ENCODE data around the gene AKAP13.

AKAP13 gene

DNA sequence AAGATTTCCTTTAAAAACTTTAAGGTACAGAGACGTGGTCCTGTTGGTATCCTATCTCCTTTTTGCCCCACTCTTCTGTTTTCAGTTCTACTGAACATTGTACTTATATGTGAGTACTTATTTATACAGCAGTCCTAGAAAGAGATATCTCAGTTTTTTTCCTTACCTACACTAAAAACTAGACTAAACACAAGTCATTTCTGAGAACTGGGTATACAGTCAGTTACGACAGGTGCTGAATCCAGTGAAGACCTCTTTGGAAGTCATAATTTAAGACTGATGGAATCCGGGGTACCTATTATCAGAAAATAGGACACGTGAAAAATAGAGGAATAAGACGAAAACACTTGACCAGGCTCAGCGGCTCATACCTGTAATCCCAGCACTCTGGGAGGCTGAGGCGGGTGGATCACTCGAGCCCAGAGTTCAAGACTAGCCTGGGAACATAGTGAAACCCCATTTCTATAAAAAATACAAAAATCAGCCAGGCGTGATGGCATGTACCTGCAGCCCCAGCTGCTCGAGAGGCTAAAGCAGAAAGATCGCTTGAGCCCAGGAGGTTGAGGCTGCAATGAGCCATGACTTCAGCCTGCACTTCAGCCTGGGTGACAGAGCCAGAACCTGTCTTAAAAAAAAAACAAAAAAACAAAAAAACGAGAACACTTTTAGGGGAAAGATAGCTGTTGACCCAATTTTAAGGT is 338.0 kb downstream of the AKAP13 start:
- no peak for TF ChIP-seq CTCF (IDR thresholded peaks at IDR 0.05; ENCODE audit: control insufficient read depth, insufficient read depth, low read depth, low read length, missing control alignments)
- no peak for DNase-seq (ENCODE audit: low read depth)
- no peak overlapping the region for H3K4me3 ChIP-seq (ENCODE audit: control insufficient read depth, low read depth, low read length)

- DNase-seq (ENCODE audit: low read depth): no peak
- TF ChIP-seq CTCF (IDR thresholded peaks at IDR 0.05; ENCODE audit: control insufficient read depth, insufficient read depth, low read depth, low read length, missing control alignments): no peak
- H3K4me3 ChIP-seq (ENCODE audit: control insufficient read depth, low read depth, low read length): no peak overlapping the region
Measured at GRCh38 chr15:85718981-85719380, 338.6 kb downstream of the AKAP13 start.

- no peak for TF ChIP-seq CTCF (IDR thresholded peaks at IDR 0.05; ENCODE audit: control insufficient read depth, insufficient read depth, low read depth, low read length, missing control alignments)
Measured at GRCh38 chr15:85722374-85723152, 342.2 kb downstream of the AKAP13 start.

DNA sequence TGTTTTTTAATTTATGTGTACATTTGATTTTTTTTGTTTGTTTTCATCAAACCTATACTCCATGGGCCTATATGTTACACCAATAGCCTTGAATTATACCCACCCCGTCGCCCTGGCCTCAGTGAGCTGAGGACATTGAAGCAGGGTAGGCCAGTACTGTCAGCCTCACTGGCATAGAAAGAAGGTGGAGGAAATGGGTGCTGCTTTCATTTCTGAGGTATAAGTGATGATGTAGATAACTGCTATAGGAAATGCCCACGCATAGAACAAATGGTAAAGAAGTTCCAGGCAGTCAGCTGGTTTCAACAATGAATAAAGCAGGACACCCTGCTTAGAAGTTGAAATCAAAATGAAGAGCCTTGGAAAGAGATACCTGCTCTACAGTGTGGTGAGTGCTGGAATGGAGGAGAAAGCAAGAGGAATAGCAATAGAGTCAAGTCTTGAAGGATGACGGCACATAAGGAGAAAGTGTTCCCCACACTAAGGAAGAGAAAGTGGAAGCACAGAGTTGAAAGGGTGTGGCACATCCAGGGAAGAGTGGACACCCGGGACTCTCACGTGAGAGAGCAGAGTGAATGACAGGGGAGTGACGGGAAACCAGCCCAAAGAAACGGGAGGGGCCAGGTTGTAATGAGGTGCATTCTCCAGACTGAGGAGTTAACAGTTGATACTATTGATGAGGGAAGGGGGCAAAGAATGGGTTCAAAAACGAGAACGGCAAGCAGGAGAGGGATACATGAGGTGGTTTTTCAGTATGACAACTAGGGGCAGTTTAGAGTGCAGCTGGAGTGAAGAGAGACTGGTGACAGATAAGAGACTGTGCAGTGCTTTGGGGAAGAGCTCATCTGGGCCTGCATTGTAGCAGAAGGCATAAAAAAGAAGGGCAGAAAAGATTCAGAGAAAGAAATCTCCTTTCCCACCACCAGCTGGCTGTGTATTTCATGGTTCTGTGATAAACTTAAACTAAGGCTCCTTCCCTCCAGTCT is 343.9 kb downstream of the AKAP13 start:
- H3K4me3 ChIP-seq (ENCODE audit: control insufficient read depth, low read depth, low read length): no peak overlapping the region
- no peak for DNase-seq (ENCODE audit: low read depth)
- no peak for TF ChIP-seq CTCF (IDR thresholded peaks at IDR 0.05; ENCODE audit: control insufficient read depth, insufficient read depth, low read depth, low read length, missing control alignments)

More at GRCh38 chr15:85722374-85723152, 342.2 kb downstream of the AKAP13 start:
- DNase-seq (ENCODE audit: low read depth): no peak
- no peak overlapping the region for H3K4me3 ChIP-seq (ENCODE audit: control insufficient read depth, low read depth, low read length)

DNA sequence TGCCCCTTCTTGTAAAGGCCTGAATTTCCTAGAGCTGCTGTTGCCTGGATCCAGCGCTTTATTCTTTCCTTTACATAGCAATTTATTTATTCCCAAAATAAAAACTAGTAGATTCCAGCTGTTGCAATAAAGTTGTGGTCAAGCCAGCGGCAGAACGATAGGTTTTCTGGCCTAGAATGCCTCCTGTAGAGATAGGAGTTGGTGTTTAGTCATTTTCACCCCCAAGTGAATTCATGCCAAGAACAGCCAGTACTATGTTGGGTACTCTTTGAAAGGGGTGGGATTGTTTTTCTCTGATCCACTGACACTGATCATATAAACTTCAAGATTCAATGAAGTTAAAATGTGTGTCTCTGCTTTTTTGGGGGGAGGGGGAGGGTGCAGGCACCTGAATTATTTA is 344.6 kb downstream of the AKAP13 start:
- no peak overlapping the region for H3K4me3 ChIP-seq (ENCODE audit: control insufficient read depth, low read depth, low read length)
- no peak for TF ChIP-seq CTCF (IDR thresholded peaks at IDR 0.05; ENCODE audit: control insufficient read depth, insufficient read depth, low read depth, low read length, missing control alignments)
- no peak for DNase-seq (ENCODE audit: low read depth)

- DNase-seq (ENCODE audit: low read depth): no peak
- no peak for TF ChIP-seq CTCF (IDR thresholded peaks at IDR 0.05; ENCODE audit: control insufficient read depth, insufficient read depth, low read depth, low read length, missing control alignments)
- H3K4me3 ChIP-seq (ENCODE audit: control insufficient read depth, low read depth, low read length): no peak overlapping the region
Measured at GRCh38 chr15:85725564-85725963, 345.2 kb downstream of the AKAP13 start.
